NCI-H1105 treated with DMSO at 0.1 percent for 48 hours (cell line): Measurements from ENCODE around the gene RNF212B.

Source experiments
- DNase-seq: peaks from one replicate; lab custom pipeline; 2025; lab: John Stamatoyannopoulos, UW

RNF212B gene

DNA sequence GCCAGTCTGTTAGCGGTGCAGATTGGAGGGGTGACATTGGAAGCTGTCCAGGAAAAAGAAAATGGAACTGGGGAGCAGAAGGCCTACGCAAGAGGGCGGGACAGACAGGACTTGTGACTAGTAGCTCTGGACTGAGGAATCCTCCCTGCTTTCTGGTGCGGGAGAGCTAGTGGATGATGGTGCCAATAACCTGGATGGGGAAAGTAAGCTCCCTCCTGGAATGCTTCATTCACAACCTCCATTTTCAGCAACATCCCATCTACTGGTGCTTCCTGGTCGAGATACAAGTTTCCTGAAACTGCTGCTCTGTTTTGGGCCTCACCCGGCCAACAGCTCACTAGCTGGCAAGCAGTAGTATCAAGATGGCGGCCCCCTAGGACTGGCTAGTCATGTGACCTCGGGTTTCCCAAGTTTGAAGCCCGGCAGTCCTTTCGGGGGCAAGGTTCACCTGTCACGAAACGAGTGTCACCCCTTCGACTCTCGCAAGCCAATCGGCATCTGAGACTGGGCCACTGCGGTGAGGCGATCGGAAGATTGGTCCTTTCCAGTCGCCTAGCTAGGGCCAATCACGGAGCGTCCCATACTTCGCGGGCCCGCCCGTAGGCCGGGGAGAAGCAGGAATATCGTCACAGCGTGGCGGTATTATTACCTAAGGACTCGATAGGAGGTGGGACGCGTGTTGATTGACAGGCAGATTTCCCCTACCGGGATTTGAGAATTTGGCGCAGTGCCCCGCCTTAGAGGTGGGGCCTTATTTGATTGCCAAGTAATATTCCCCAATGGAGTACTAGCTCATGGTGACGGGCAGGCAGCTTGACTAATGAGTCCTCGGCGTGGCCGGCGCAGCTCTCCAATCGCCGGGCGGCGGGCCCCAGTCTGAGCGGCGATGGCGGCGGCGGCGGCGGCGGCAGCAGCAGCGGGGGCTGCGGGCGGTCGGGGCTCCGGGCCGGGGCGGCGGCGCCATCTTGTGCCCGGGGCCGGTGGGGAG lies 83.1 kb downstream of the RNF212B start, which contains the start of gene PABPN1:
TSS of gene PABPN1 (plus strand) at position 874 of the 988 bp plus-strand sequence. CDS start at position 887, 13 bp downstream.
- peak; percentile 100 for DNase-seq

- no peak for DNase-seq
Observed at GRCh38 chr14:23321572-23322547, 84.1 kb downstream of the RNF212B start.
